NCI-H2107 (cell line): ENCODE results near the gene TEAD2.
"Not testable (repeated sequence)": the region's sequence is repeated elsewhere in the genome, so short reads cannot be mapped to it uniquely, and the experiment has no call there.

Source experiments
- DNase-seq: peaks from one replicate; lab custom pipeline; 2025; lab: John Stamatoyannopoulos, UW

TEAD2 gene

DNA sequence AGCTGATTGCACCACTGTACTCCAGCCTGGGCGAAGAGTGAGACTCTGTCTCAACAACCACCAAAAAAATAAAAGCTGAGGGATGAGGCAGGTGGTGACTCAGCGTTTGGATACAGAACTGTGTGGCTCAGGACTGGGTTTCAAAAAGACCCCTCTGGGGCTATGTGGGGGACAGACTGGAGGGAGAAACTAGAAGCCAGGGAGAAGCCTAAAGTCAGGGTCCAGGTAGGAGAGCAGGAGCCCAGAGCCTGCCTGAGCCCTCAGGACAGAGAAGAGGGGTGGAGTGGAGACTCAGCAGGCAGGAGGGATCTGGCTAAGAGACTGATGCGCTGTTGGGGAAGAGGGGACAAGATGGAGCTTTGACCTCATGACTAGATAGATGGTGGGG, 28.8 kb downstream of the TEAD2 start:
- no peak for DNase-seq

DNA sequence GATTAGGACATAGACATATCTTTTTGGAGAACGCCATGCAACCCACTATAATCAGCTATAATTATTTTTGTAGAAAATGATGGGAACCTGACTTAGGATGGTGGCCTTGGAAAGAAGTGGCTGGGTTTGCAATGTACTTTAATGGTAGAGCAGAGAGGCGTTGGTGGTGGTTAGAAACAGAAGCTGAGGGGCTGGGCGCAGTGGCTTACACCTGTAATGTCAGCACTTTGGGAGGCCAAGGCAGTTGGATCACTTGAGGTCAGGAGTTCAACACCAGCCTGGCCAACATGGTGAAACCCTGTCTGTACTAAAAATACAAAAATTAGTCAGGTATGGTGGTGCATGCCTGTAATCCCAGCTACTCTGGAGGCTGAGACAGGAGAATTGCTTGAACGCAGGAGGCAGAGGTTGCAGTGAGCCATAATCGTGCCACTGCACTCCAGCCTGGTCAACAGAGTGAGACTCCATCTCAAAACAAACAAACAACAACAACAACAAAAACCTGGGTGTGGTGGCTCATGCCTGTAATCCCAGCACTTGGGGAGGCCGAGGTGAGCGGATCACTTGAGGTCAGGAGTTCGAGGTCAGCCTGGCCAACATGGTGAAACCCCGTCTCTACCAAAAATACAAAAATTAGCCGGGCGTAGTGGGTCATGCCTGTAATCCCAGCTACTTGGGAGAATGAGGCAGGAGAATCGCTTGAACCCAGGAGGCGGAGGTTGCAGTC, 29.4 kb downstream of the TEAD2 start:
- not testable (repeated sequence) for DNase-seq

- DNase-seq, result no peak
Observed at GRCh38 chr19:49331616-49332055, 30.6 kb downstream of the TEAD2 start.

- DNase-seq, result not testable (repeated sequence)
Observed at GRCh38 chr19:49331187-49331586, 31.0 kb downstream of the TEAD2 start.

DNA sequence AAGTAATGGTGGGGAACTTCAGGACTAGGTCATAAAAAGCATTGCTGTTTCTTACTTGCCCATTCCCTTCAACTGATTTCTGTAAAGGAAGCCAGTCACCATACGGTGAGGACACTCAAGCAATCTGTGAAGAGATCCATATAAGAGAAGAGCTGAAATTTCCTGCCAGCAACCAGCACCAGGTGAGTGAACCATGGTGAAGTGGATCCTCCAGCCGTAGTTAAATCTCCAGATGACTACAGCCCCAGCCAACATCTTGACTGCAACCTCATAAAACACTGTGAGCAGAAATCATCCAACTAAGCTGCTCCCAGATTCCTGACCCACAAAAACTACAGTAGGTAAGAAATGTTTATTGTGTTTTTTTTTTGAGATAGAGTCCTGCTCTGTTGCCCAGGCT, 33.5 kb downstream of the TEAD2 start:
- DNase-seq, result no peak

GRCh38 chr19:49327878-49328544, 34.2 kb downstream of the TEAD2 start:
- no peak for DNase-seq

DNA sequence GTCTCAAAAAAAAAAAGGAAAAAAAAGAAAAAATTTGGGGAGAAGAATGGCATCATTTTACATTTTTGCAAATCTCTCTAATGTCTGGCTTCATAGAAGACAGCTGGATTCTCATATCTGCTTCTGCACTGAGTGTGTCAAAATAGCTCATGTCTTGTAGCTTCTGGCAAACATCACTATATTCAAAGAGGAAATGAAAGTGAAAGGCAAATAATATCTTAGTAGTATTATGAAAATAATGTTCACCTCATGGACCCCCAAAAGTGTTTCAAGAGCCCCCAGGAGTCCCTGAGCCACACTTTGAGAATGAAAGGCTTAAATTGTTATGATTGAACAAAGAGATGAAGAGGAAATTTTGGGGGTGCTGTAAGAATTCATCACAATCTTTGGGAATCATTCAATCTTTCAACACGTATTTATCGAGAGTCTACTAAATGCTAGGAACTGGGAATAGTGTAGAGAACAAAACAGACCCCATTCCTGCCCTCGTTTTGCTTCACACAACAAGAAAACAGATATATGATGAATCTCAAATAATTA, 36.0 kb downstream of the TEAD2 start:
- no peak for DNase-seq

DNA sequence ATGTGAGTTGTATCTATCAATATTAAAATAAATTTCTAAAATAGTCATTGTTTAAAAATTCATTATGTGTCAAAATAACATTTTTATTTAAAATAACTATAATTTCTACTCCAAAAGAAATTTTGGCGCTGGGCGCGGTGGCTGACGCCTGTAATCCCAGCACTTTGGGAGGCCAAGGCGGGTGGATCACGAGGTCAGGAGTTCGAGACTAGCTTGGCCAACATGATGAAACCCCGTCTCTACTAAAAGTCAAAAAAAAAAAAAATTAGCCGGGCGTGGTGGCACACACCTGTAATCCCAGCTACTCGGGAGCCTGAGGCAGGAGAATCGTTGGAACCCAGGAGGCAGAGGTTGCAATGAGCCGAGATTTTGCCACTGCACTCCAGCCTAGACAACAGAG, 36.5 kb downstream of the TEAD2 start:
- not testable (repeated sequence) for DNase-seq

- no peak for DNase-seq
Observed at GRCh38 chr19:49324801-49325576, 37.2 kb downstream of the TEAD2 start, which contains the start of gene SLC6A16. TSS of gene SLC6A16 (minus strand) at chr19:49325191. CDS start at chr19:49311347, 13,844 bp downstream.

DNA sequence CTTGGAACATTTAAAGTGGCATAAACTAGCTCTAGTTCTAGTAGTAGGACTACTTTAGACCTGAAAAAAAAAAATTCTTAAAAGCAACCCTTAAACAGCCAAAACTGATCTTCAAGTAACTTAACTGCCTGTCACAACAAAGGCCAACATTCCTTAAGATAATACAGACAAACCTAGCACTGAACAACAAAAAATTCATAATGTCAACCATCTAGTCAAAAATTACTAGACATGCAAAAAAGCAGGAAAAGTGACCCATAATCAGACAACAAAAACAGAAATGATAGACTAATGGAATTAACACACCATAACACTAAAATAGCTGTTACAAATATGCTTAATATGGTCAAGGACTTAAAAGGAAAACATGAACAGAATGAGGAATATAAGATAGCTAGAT, 43.9 kb downstream of the TEAD2 start:
- no peak for DNase-seq

- no peak for DNase-seq
Observed at GRCh38 chr19:49316284-49316683, 45.9 kb downstream of the TEAD2 start.

- DNase-seq, result no peak
Observed at GRCh38 chr19:49315111-49315510, 47.1 kb downstream of the TEAD2 start.

DNA sequence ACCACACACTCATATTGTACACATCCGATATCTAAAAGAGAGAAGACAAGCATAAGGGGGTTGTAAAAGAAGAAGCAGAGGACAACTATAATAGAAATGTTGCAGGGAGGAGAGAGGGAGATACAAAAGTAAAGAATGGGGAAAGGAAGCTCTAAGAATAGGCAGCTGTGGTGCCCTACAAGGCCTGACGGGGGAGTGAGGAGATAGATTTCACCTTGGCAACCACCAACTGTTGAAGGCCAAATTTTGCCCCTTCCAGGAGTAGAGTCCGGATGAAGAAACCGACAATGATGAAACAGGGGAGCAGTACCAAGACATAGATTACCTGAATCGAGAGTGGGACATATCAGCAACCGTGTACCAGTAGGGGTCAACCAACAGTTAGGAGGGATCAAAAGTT, 53.1 kb downstream of the TEAD2 start:
- DNase-seq, result no peak

GRCh38 chr19:49306734-49307133, 55.5 kb downstream of the TEAD2 start:
- DNase-seq, result not testable (repeated sequence)

DNA sequence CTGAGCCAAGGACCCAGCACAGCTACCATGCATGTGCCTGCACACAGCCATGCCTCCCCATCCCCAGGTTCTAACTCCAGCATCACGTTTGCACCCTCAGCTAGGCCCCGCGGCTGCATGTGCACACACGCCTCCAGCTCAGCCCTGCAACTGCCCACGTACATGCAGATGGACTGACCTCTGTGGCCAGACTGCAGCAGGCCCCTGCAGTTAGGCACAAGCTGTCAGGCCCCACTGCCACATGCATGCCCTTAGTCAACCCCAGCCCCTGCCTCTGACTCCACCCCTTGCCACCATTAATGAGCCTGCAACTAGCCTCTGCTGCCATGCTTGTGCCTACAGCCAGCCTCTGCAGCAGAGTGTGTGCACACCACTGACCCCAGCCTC, 60.4 kb downstream of the TEAD2 start:
- no peak for DNase-seq

GRCh38 chr19:49301165-49301865, 60.9 kb downstream of the TEAD2 start:
- no peak for DNase-seq

DNA sequence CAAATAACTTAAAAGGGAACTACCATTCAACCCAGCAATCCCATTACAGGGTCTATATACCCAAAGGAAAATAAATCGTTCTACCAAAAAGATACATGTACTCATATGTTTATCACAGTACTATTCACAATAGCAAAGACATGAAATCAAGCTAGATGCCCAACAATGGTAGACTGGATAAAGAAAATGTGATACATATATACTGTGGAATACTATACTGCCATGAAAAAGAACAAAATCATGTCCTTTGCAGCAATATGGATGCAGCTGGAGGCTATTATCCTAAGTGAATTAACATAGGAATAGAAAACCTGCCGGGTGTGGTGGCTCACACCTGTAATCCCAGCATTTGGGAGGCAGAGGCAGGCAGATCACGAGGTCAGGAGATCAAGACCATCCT, 63.6 kb downstream of the TEAD2 start:
- not testable (repeated sequence) for DNase-seq

DNA sequence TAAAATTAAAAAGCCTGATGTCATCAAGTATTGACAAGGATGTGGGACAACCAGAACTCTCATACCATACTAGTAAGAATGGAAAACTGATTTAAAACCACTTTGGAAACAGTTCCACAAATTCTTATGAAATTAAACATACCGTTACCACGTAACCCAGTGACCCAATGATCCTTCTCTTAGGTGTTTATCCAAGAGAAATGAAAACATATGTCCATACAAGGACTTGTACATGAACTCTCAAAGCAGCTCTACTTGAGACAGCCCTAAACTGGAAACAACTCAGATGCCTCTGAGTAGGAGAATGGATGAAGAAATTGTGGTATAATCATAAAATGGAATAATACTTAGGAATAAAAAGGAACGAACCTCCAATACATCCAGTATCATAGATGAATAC, 64.8 kb downstream of the TEAD2 start:
- DNase-seq, result no peak

GRCh38 chr19:49295208-49295880, 66.9 kb downstream of the TEAD2 start:
- no peak for DNase-seq

- no peak for DNase-seq
Observed at GRCh38 chr19:49294401-49294800, 67.8 kb downstream of the TEAD2 start.
